PC-3 (cell line): ENCODE results near the gene PLXNA4. TPM values are rescaled to one million over a fixed set of nuclear protein-coding genes. Genes with fewer than 3 reads are reported as not detected.

Experiments used
- ATAC-seq: fragments of 200-7000 bp; cut with Tn5 transposase; 2 replicates; pipeline ENCODE4 v1.9.1; 2020; ENCODE audit warnings: mild to moderate bottlenecking, moderate library complexity
- BruUV-seq: library from RNA; stranded (reverse); fragments of 400-500 nt; replicated peaks from 2 replicates; lab custom pipeline; 2021; lab: Mats Ljungman, UMichigan
- CTCF ChIA-PET: fragments of 300-600 bp; sonication (Branson Sonifier 250); formaldehyde crosslinking; loops from one replicate; lab custom pipeline; 2022; ENCODE audit warnings: antibody characterized with exemption; lab: Charles Lee
- POLR2A ChIA-PET: fragments of 300-600 bp; sonication (Branson Sonifier 250); formaldehyde crosslinking; loops from one replicate; lab custom pipeline; 2022; ENCODE audit warnings: antibody characterized with exemption; ENCODE audit not compliant: unreplicated experiment; lab: Charles Lee
- DNase-seq: peaks from one replicate; pipeline ENCODE4 v3.0.0-alpha.2; 2015
- H2AFZ ChIP-seq: fragments of 300-600 bp; sonication (generic); 2 replicates; pipeline ENCODE4 v1.6.0; 2016; ENCODE audit warnings: antibody characterized with exemption, low read length
- H3F3A ChIP-seq: fragments of 300-600 bp; sonication (generic); one replicate; pipeline ENCODE4 v1.6.0; 2017; ENCODE audit warnings: antibody characterized with exemption, low read length, control low read depth, mild to moderate bottlenecking; ENCODE audit not compliant: unreplicated experiment
- H3K27ac ChIP-seq: fragments of 300-600 bp; sonication (generic); 2 replicates; pipeline ENCODE4 v1.5.1; 2016; ENCODE audit warnings: mild to moderate bottlenecking, low read length
- H3K27me3 ChIP-seq: fragments of 300-600 bp; sonication (generic); 2 replicates; pipeline ENCODE4 v1.6.1; 2016; ENCODE audit warnings: low read length, mixed read lengths
- H3K36me3 ChIP-seq: fragments of 300-600 bp; sonication (generic); 2 replicates; pipeline ENCODE4 v1.6.1; 2016; ENCODE audit warnings: low read depth, mixed run types, low read length, mixed read lengths
- H3K4me1 ChIP-seq: fragments of 300-600 bp; sonication (generic); 2 replicates; pipeline ENCODE4 v1.5.1; 2016; ENCODE audit warnings: low read length; ENCODE audit not compliant: insufficient read depth
- H3K4me2 ChIP-seq: fragments of 300-600 bp; sonication (generic); 2 replicates; pipeline ENCODE4 v1.6.0; 2016; ENCODE audit warnings: low read length
- H3K4me3 ChIP-seq: fragments of 300-600 bp; sonication (generic); 2 replicates; pipeline ENCODE4 v1.5.1; 2016; ENCODE audit warnings: mild to moderate bottlenecking, low read length, mixed read lengths
- H3K79me2 ChIP-seq: fragments of 300-600 bp; sonication (generic); 2 replicates; pipeline ENCODE4 v1.6.1; 2017; ENCODE audit warnings: low read length, mixed read lengths
- H3K9ac ChIP-seq: fragments of 300-600 bp; sonication (generic); 2 replicates; pipeline ENCODE4 v1.6.0; 2016; ENCODE audit warnings: mild to moderate bottlenecking, low read length
- H3K9me2 ChIP-seq: fragments of 300-600 bp; sonication (generic); replicated peaks from 2 replicates; pipeline ENCODE4 v1.6.1; 2016; ENCODE audit warnings: mixed run types, low read length, mixed read lengths
- H3K9me3 ChIP-seq: fragments of 300-600 bp; sonication (generic); 2 replicates; pipeline ENCODE4 v1.6.1; 2016; ENCODE audit warnings: low read length, mixed read lengths
- H4K20me1 ChIP-seq: fragments of 300-600 bp; sonication (generic); 2 replicates; pipeline ENCODE4 v1.6.1; 2016; ENCODE audit warnings: low read length, mixed read lengths
- CTCF ChIP-seq: fragments of 300-600 bp; sonication (generic); conservative IDR thresholded peaks from 2 replicates; pipeline ENCODE4 v1.5.1; 2017; ENCODE audit warnings: antibody characterized with exemption, low read depth, mild to moderate bottlenecking, low read length
- EZH2 ChIP-seq: fragments of 300-600 bp; sonication (generic); IDR thresholded peaks from one replicate; pipeline ENCODE4 v1.6.1; 2017; ENCODE audit warnings: antibody characterized with exemption, mild to moderate bottlenecking, low read length; ENCODE audit not compliant: unreplicated experiment
- EZH2phosphoT487 ChIP-seq: fragments of 300-600 bp; sonication (generic); IDR thresholded peaks from 2 replicates; pipeline ENCODE4 v1.6.1; 2018; ENCODE audit warnings: mild to moderate bottlenecking, antibody characterized with exemption, low read length, borderline replicate concordance
- intact Hi-C: fragments of 100-400 bp; cut with micrococcal nuclease; formaldehyde crosslinking; loops from 2 replicates; pipeline ENCODE4 v1.9.0; 2023
- total RNA-seq: library from RNA; depleted of rRNA; stranded (reverse); fragments of >200 nt; gene quantifications from 2 replicates; pipeline ENCODE4 v1.2.3, GENCODE V29; 2014

Gene PLXNA4
- total RNA-seq, 1 experiment from 2014 or later = 1.2 TPM

- no peak overlapping the region; the same call in 1 of the 2 replicates for H3K4me2 ChIP-seq
- TF ChIP-seq EZH2phosphoT487 (no peak), CTCF (no peak), EZH2 (no peak)
- no TSS peak for BruUV-seq
- ChIA-PET CTCF (interaction anchor here (0.6 kb wide), 1 partner anchor 1610 kb away, joined by 3 read pairs; no protein-coding TSS in a partner anchor), POLR2A (no interaction called here)
- no peaks in the 10 kb centered on the region for H3K27me3 ChIP-seq
- H3K36me3 ChIP-seq = no peaks in the 10 kb centered on the region
- no peaks in the 10 kb centered on the region for H3K79me2 ChIP-seq
- no peaks in the 10 kb centered on the region for H3K9me3 ChIP-seq
- H3K9me2 ChIP-seq = no peaks in the 10 kb centered on the region
- peaks cover 14% of the 10 kb centered on the region for H3K4me1 ChIP-seq
- H3K9ac ChIP-seq = no peak overlapping the region
- no peak overlapping the region for H3K4me3 ChIP-seq
- peak; percentile 70 for DNase-seq
- H3F3A ChIP-seq = no peaks in the 10 kb centered on the region
- peak; percentile 97 for ATAC-seq
- intact Hi-C loops = no loop called here
- no peak overlapping the region for H2AFZ ChIP-seq
- no peaks in the 10 kb centered on the region for H4K20me1 ChIP-seq
- peak overlapping the region; percentile 42 for H3K27ac ChIP-seq
These were observed 153.7 kb downstream of the PLXNA4 start for GRCh38 chr7:132422502-132423111.

- Histone ChIP-seq H2AFZ (no peak overlapping the region), H3K27me3 (no peaks in the 10 kb centered on the region), H3K4me2 (no peak overlapping the region), H3F3A (no peaks in the 10 kb centered on the region), H3K36me3 (no peaks in the 10 kb centered on the region), H3K4me3 (no peak overlapping the region), H3K9me2 (no peaks in the 10 kb centered on the region), H4K20me1 (no peaks in the 10 kb centered on the region), H3K9ac (no peak overlapping the region), H3K27ac (no peak overlapping the region), H3K9me3 (no peaks in the 10 kb centered on the region), H3K79me2 (no peaks in the 10 kb centered on the region), H3K4me1 (peaks cover 14% of the 10 kb centered on the region)
- ChIA-PET POLR2A (no interaction called here), CTCF (no interaction called here)
- no TSS peak for BruUV-seq
- DNase-seq (no peak), ATAC-seq (no peak)
- no peak for TF ChIP-seq EZH2phosphoT487
- no peak for TF ChIP-seq CTCF
- no peak for TF ChIP-seq EZH2
- intact Hi-C loops = no loop called here
These were observed 155.7 kb downstream of the PLXNA4 start for GRCh38 chr7:132420527-132420926.

- ChIA-PET CTCF (no interaction called here), POLR2A (no interaction called here)
- Histone ChIP-seq H3K9me3 (no peaks in the 10 kb centered on the region), H3K27me3 (no peaks in the 10 kb centered on the region), H3K36me3 (no peaks in the 10 kb centered on the region), H3K27ac (no peak overlapping the region), H3F3A (no peaks in the 10 kb centered on the region), H3K79me2 (no peaks in the 10 kb centered on the region), H3K9me2 (no peaks in the 10 kb centered on the region), H3K9ac (no peak overlapping the region), H3K4me1 (peaks cover 14% of the 10 kb centered on the region), H3K4me2 (no peak overlapping the region), H2AFZ (no peak overlapping the region), H3K4me3 (no peak overlapping the region), H4K20me1 (no peaks in the 10 kb centered on the region)
- no peak for ATAC-seq
- BruUV-seq = no TSS peak
- TF ChIP-seq CTCF (no peak), EZH2phosphoT487 (no peak), EZH2 (no peak)
- no peak for DNase-seq
- intact Hi-C loops = no loop called here
These were observed 156.7 kb downstream of the PLXNA4 start for GRCh38 chr7:132419542-132419941.
